ENCODE data around the gene ZSCAN22.

The ZSCAN22 gene

DNA sequence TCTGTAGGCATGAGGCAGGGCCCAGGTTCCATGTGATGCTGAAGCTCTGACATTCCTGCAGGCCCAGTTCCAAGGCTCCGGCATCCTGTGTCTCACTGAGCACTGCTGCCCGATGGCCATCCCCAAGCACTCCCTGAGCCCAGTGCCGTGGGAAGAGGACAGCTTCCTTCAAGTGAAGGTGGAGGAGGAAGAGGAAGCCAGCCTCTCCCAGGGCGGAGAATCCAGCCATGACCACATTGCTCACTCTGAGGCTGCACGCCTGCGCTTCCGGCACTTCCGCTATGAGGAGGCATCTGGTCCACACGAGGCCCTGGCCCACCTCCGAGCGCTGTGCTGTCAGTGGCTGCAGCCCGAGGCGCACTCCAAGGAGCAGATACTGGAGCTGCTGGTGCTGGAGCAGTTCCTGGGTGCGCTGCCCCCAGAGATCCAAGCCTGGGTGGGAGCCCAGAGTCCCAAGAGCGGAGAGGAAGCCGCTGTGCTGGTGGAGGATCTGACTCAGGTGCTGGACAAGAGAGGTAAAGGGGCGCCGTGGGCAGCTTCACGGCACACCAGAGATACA is 8.0 kb downstream of the ZSCAN22 start:
- H3K4me3 ChIP-seq (ENCODE audit: low read depth, low read length): no peak overlapping the region
- H3K27me3 ChIP-seq (replicated peaks): no peaks in the 10 kb centered on the region
- in situ Hi-C loops (cut with HindIII; ENCODE audit: low pct_ligation_motif_present, low sequenced_read_pairs): no loop called here
- peaks cover 30% of the 10 kb centered on the region for H3K36me3 ChIP-seq (replicated peaks)
- no peak for DNase-seq
- TF ChIP-seq, protein P1, sequence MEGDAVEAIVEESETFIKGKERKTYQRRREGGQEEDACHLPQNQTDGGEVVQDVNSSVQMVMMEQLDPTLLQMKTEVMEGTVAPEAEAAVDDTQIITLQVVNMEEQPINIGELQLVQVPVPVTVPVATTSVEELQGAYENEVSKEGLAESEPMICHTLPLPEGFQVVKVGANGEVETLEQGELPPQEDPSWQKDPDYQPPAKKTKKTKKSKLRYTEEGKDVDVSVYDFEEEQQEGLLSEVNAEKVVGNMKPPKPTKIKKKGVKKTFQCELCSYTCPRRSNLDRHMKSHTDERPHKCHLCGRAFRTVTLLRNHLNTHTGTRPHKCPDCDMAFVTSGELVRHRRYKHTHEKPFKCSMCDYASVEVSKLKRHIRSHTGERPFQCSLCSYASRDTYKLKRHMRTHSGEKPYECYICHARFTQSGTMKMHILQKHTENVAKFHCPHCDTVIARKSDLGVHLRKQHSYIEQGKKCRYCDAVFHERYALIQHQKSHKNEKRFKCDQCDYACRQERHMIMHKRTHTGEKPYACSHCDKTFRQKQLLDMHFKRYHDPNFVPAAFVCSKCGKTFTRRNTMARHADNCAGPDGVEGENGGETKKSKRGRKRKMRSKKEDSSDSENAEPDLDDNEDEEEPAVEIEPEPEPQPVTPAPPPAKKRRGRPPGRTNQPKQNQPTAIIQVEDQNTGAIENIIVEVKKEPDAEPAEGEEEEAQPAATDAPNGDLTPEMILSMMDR (IDR thresholded peaks at IDR 0.05; ENCODE audit: low read depth, low read length, missing control alignments): no peak
- H3K27ac ChIP-seq: no peak overlapping the region

DNA sequence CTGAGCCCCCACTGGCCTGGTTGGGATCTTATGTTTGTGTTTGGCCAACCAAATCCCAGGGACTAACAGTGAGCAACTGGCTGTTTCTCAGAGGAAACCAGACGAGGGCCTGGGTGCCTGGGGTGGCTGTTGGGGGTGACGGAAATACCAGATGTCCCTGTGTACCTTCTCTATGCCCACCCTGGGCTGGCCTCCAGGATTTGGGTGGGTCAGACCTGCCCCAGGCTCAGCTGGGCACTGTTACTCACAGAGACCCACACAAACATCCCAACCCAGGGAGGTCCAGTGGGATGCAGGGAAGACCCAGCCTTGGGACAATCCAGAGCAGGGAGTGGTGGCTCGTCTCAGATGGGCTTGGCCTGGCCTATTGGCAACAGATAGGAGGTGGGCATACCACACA is 8.8 kb downstream of the ZSCAN22 start:
- no peak overlapping the region for H3K4me3 ChIP-seq (ENCODE audit: low read depth, low read length)
- H3K27me3 ChIP-seq (replicated peaks): no peaks in the 10 kb centered on the region
- TF ChIP-seq, protein P1 (IDR thresholded peaks at IDR 0.05; ENCODE audit: low read depth, low read length, missing control alignments): no peak
- DNase-seq: no peak
- H3K36me3 ChIP-seq (replicated peaks): peaks cover 34% of the 10 kb centered on the region
- in situ Hi-C loops (cut with HindIII; ENCODE audit: low pct_ligation_motif_present, low sequenced_read_pairs): no loop called here
- H3K27ac ChIP-seq: no peak overlapping the region

DNA sequence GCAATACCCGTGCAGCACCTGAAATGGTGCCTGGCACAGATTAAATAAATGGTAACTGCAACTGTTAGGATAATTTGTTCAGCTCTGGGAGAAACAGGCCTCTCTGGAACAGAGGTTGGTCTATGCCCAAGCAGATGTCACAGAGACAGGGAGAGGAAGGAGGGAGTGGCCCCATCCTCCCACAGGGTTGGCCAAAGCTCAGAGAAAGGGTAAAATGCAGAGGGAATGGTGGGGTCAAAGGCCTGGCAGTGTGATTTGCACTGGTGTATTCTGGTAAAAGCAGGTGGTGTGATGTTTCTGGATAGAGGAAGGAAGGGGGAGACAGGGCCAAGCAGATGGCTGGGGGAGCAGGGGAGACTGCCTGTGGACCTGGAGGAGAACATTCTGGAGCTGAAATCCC is 9.4 kb downstream of the ZSCAN22 start:
- H3K36me3 ChIP-seq (replicated peaks): peaks cover 34% of the 10 kb centered on the region

DNA sequence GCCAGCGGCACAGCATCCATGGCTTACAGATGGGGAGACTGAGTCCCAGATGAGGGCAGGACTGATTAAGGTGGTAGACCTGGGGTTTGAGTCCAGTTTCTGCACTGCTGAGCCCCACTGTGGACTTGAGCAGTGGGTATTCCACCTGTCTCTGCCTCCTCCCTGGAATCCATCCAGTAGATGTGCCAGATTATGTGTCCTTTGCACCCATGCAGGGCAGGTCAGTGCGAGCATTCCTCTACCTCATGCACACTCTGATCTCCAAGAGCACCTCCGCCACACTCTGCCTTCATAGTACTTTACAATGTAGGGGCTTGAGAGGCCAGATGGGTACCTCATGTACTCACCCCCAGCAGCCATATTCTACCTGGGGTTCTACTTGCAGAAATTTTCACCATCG is 10.0 kb downstream of the ZSCAN22 start:
- H3K36me3 ChIP-seq (replicated peaks): peaks cover 34% of the 10 kb centered on the region
- H3K27me3 ChIP-seq (replicated peaks): no peaks in the 10 kb centered on the region
- H3K27ac ChIP-seq: no peak overlapping the region
- TF ChIP-seq, protein P1 (IDR thresholded peaks at IDR 0.05; ENCODE audit: low read depth, low read length, missing control alignments): no peak
- in situ Hi-C loops (cut with HindIII; ENCODE audit: low pct_ligation_motif_present, low sequenced_read_pairs): no loop called here
- no peak for DNase-seq
- no peak overlapping the region for H3K4me3 ChIP-seq (ENCODE audit: low read depth, low read length)

More for the DNA sequence above, 9.4 kb downstream of the ZSCAN22 start:
- no peak for DNase-seq
- in situ Hi-C loops (cut with HindIII; ENCODE audit: low pct_ligation_motif_present, low sequenced_read_pairs): no loop called here
- Histone ChIP-seq H3K27me3 (replicated peaks) (no peaks in the 10 kb centered on the region), H3K27ac (no peak overlapping the region), H3K4me3 (ENCODE audit: low read depth, low read length) (no peak overlapping the region)
- TF ChIP-seq, protein P1 (IDR thresholded peaks at IDR 0.05; ENCODE audit: low read depth, low read length, missing control alignments): no peak

DNA sequence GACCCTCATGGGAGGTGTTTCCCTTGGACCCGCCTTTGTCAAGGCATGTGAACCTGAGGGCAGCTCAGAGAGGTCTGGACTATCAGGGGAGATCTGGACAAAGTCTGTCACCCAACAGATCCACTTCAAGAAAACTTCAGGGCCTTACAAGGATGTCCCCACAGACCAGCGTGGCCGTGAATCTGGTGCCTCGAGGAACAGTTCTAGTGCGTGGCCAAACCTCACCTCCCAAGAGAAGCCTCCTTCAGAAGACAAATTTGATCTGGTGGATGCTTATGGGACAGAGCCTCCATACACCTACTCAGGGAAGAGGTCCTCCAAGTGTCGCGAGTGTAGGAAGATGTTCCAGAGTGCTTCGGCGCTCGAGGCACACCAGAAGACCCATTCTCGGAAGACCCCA is 11.5 kb downstream of the ZSCAN22 start:
- Histone ChIP-seq H3K27me3 (replicated peaks) (no peaks in the 10 kb centered on the region), H3K4me3 (ENCODE audit: low read depth, low read length) (no peak overlapping the region), H3K27ac (no peak overlapping the region), H3K36me3 (replicated peaks) (peaks cover 34% of the 10 kb centered on the region)
- TF ChIP-seq, protein P1 (IDR thresholded peaks at IDR 0.05; ENCODE audit: low read depth, low read length, missing control alignments): no peak
- no peak for DNase-seq
- in situ Hi-C loops (cut with HindIII; ENCODE audit: low pct_ligation_motif_present, low sequenced_read_pairs): no loop called here

Measured in brain microvascular endothelial cell (primary cell).